HG03064 (cell line): ENCODE results near the gene NPIPB9.

Experiments
- ATAC-seq: cut with Tn5 transposase; IDR thresholded peaks from one replicate; pipeline ENCODE4 v1.9.1; 2021; ENCODE audit warnings: low read depth; ENCODE audit not compliant: unreplicated experiment

The NPIPB9 gene

DNA sequence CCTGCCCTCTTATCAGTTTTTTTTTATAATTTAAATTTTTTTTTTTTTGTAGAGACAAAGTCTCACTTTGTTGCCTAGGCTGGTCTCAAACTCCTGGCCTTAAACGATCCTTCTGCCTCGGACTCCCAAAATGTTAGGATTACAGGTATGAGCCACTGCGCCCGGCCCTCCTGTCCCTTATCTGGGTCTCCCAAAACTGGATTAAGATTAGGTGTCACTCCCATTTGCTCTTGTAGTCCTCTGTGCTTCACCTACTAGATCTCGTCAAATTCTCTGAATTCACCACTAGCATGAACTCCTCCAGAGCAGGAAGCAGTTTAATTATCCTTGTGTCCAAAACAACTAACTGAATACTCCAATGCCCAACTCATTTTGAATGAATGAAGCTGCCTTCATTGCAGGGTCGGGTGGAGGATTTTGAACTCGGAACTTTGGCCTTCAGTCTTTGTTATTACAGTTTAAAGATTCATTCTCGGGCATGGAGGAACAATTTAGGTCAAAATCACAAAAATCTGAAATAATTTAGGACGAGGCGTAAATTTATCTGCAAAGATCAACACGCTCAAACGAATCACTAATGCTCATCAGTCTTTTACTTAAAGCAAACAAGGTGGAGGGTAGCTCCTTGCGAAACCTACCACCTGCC, 70.4 kb downstream of the NPIPB9 start:
- ATAC-seq, result no peak
